Type B pancreatic cell (in vitro differentiated cells): ENCODE results near the gene MARK3. TPM values are rescaled to one million over a fixed set of nuclear protein-coding genes. Genes with fewer than 3 reads are reported as not detected.
A peak's percentile ranks its signal among the peaks of the same experiment; 100 is the strongest.

Experiments
- DNase-seq: peaks from one replicate; pipeline ENCODE4 v3.0.0; 2021; ENCODE audit warnings: mixed read lengths; ENCODE audit not compliant: unreplicated experiment; ENCODE audit errors: extremely low spot score
- H3K27ac Mint-ChIP-seq: 2 replicates; pipeline ENCODE4 v1.8.0; 2021; ENCODE audit warnings: mild to moderate bottlenecking, mixed read lengths
- H3K27me3 Mint-ChIP-seq: 2 replicates; pipeline ENCODE4 v1.8.0; 2021; ENCODE audit warnings: mixed read lengths
- H3K36me3 Mint-ChIP-seq: 2 replicates; pipeline ENCODE4 v1.8.0; 2021; ENCODE audit warnings: mixed read lengths
- H3K4me1 Mint-ChIP-seq: one replicate; pipeline ENCODE4 v1.8.0; 2021; ENCODE audit warnings: mixed read lengths; ENCODE audit not compliant: unreplicated experiment
- H3K4me3 Mint-ChIP-seq: 2 replicates; pipeline ENCODE4 v1.8.0; 2021; ENCODE audit warnings: mild to moderate bottlenecking, mixed read lengths
- H3K9me3 Mint-ChIP-seq: 2 replicates; pipeline ENCODE4 v1.8.0; 2021; ENCODE audit warnings: mixed read lengths
- total RNA-seq: library from RNA; stranded (reverse); gene quantifications from 2 replicates; pipeline ENCODE4 v1.2.1, GENCODE V29; 2021; ENCODE audit warnings: low replicate concordance
- TF ChIP-seq, protein P1 (sequence below): fragments of 200-600 bp; sonication (generic); conservative IDR thresholded peaks from 2 replicates; pipeline ENCODE4 v1.5.0; 2021; ENCODE audit warnings: antibody characterized with exemption, mild to moderate bottlenecking

MARK3 gene
- total RNA-seq, 1 donor from 2014 or later, result 91.4 TPM

DNA sequence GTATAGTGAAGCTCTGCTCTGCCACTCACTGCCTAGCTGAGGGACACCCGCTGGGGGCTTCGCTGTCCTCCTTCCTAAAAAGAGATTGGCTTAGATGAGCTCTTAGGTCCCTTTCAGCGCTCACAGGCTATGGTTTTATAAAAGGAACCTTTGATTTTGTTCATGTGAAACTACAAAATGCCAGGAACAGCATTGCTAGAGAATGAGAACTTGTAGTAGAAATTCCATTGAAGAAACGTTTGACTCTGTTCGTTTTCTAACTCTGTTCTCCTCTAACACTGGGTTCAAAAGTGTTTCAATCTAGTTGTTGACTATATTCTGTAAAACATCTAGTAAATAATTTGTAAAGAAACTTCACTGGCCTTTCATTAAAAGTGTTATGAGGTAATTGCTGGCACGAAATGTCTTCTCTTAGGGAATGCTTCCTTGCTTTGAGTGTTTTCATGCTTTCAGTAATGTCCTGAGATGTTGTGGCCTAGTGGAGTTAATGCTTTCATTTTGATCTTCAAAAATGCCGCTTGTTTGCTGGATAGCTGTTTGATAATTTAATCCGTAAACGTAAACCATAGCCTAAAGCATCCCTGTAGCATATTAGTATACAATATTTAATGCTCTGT, 1.6 kb downstream of the MARK3 start:
- H3K36me3 Mint-ChIP-seq, result peaks cover 5% of the 10 kb centered on the region
- DNase-seq, result no peak
- peaks cover 19% of the 10 kb centered on the region for H3K4me1 Mint-ChIP-seq
- TF ChIP-seq, protein P1, sequence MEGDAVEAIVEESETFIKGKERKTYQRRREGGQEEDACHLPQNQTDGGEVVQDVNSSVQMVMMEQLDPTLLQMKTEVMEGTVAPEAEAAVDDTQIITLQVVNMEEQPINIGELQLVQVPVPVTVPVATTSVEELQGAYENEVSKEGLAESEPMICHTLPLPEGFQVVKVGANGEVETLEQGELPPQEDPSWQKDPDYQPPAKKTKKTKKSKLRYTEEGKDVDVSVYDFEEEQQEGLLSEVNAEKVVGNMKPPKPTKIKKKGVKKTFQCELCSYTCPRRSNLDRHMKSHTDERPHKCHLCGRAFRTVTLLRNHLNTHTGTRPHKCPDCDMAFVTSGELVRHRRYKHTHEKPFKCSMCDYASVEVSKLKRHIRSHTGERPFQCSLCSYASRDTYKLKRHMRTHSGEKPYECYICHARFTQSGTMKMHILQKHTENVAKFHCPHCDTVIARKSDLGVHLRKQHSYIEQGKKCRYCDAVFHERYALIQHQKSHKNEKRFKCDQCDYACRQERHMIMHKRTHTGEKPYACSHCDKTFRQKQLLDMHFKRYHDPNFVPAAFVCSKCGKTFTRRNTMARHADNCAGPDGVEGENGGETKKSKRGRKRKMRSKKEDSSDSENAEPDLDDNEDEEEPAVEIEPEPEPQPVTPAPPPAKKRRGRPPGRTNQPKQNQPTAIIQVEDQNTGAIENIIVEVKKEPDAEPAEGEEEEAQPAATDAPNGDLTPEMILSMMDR, result no peak
- peaks cover 10% of the 10 kb centered on the region for H3K27me3 Mint-ChIP-seq
- no peaks in the 10 kb centered on the region for H3K9me3 Mint-ChIP-seq
- peak overlapping the region; percentile 95 for H3K4me3 Mint-ChIP-seq
- peak overlapping the region; percentile 96 for H3K27ac Mint-ChIP-seq

- no peak for DNase-seq
- H3K36me3 Mint-ChIP-seq, result peaks cover 5% of the 10 kb centered on the region
- H3K9me3 Mint-ChIP-seq, result no peaks in the 10 kb centered on the region
- H3K4me1 Mint-ChIP-seq, result peaks cover 25% of the 10 kb centered on the region
- H3K27me3 Mint-ChIP-seq, result no peaks in the 10 kb centered on the region
- TF ChIP-seq, protein P1, result no peak
- H3K4me3 Mint-ChIP-seq, result peak overlapping the region; percentile 76
- peak overlapping the region; percentile 45 for H3K27ac Mint-ChIP-seq
These were observed 3.4 kb downstream of the MARK3 start for GRCh38 chr14:103388664-103389063.

DNA sequence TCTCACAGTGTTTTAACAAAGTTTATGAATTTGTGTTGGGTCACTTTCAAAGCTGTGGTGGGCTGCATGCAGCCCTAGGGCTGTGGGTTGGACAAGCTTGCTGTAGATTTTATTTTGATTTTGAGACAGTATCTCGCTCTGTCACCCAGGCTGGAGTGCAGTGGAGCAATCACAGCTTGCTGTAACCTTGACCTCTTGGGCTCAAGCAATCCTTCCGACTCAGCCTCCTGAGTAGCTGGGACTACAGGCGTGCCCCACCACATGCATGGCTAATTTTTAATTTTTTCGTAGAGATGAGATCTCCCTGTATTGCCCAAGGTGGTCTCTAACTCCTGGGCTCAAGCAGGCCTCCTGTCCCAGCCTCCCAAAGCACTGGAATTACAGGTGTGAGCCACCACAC, 5.4 kb downstream of the MARK3 start:
- TF ChIP-seq, protein P1, result no peak
- Mint-ChIP-seq H3K4me1 (peaks cover 40% of the 10 kb centered on the region), H3K27me3 (no peaks in the 10 kb centered on the region), H3K4me3 (no peak overlapping the region), H3K9me3 (no peaks in the 10 kb centered on the region), H3K27ac (no peak overlapping the region), H3K36me3 (peaks cover 5% of the 10 kb centered on the region)
- DNase-seq, result no peak

- Mint-ChIP-seq H3K9me3 (no peaks in the 10 kb centered on the region), H3K27ac (peak overlapping the region; percentile 62), H3K4me1 (peaks cover 45% of the 10 kb centered on the region), H3K27me3 (no peaks in the 10 kb centered on the region), H3K36me3 (peaks cover 5% of the 10 kb centered on the region), H3K4me3 (no peak overlapping the region)
- DNase-seq, result no peak
- TF ChIP-seq, protein P1, result peak; percentile 89
These were observed 5.8 kb downstream of the MARK3 start for GRCh38 chr14:103391048-103391447.

DNA sequence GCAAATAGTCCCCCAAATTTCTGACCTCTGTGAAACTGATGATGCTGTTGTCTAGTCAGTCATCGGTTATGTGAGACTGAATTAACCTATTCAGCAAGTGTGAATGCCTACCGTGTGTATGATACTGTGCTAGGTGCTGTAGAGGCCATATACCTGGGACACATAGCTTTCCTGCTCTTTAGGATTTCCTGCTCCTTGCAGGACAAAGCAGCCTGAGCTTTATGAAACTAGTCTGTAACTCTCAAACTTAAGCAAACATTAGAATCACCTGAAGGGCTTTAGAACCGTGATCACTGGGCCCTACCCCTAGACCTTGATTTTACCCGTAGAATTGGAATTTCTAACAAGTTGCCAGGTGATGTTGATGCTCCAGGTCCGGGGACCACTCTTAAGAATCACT, 6.9 kb downstream of the MARK3 start:
- no peaks in the 10 kb centered on the region for H3K27me3 Mint-ChIP-seq
- peaks cover 5% of the 10 kb centered on the region for H3K36me3 Mint-ChIP-seq
- no peak overlapping the region for H3K4me3 Mint-ChIP-seq
- no peak for DNase-seq
- peak overlapping the region; percentile 39 for H3K27ac Mint-ChIP-seq
- TF ChIP-seq, protein P1, result no peak
- H3K4me1 Mint-ChIP-seq, result peaks cover 41% of the 10 kb centered on the region
- H3K9me3 Mint-ChIP-seq, result no peaks in the 10 kb centered on the region
